DND-41 (cell line): ENCODE results near the gene PDE1A.

Experiments used
- EZH2 ChIP-seq: IDR thresholded peaks from 3 replicates; pipeline ENCODE4 v1.6.1; 2012; ENCODE audit warnings: borderline replicate concordance, low read depth, mild to moderate bottlenecking, moderate library complexity, low read length, inconsistent platforms; ENCODE audit not compliant: severe bottlenecking
- TF ChIP-seq, protein P1 (sequence below): IDR thresholded peaks from 2 replicates; pipeline ENCODE4 v1.5.1; 2012; ENCODE audit warnings: borderline replicate concordance, low read length, moderate library complexity, mild to moderate bottlenecking; ENCODE audit not compliant: poor library complexity, severe bottlenecking; ENCODE audit errors: extremely low read depth

DNA sequence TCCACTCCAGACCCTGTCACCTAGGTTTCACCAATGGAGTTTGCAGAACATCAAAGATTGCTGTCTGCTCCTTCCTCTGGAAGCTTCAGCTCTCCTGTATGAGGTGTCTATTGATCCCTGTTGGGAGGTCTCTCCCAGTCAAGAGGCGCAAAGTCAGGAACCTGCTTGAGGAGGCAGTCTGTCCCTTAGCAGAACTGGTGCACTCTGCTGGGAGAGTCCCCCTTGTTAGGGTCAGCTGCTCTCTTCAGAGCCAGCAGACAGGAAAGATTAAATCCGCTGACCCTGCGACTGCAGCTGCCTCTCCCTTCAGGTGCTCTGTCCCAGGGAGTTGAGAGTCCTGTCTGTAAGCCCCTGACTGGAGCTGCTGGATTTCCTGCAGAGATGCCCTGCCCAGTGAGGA lies 245.5 kb downstream of the PDE1A start:
- TF ChIP-seq, protein P1, sequence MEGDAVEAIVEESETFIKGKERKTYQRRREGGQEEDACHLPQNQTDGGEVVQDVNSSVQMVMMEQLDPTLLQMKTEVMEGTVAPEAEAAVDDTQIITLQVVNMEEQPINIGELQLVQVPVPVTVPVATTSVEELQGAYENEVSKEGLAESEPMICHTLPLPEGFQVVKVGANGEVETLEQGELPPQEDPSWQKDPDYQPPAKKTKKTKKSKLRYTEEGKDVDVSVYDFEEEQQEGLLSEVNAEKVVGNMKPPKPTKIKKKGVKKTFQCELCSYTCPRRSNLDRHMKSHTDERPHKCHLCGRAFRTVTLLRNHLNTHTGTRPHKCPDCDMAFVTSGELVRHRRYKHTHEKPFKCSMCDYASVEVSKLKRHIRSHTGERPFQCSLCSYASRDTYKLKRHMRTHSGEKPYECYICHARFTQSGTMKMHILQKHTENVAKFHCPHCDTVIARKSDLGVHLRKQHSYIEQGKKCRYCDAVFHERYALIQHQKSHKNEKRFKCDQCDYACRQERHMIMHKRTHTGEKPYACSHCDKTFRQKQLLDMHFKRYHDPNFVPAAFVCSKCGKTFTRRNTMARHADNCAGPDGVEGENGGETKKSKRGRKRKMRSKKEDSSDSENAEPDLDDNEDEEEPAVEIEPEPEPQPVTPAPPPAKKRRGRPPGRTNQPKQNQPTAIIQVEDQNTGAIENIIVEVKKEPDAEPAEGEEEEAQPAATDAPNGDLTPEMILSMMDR, result no peak
- TF ChIP-seq EZH2, result no peak
